ENCODE results near the gene CNTNAP2. TPM values are rescaled to one million over a fixed set of nuclear protein-coding genes. Genes with fewer than 3 reads are reported as not detected.

The CNTNAP2 gene
- total RNA-seq, 1 donor = 7.6 TPM

DNA sequence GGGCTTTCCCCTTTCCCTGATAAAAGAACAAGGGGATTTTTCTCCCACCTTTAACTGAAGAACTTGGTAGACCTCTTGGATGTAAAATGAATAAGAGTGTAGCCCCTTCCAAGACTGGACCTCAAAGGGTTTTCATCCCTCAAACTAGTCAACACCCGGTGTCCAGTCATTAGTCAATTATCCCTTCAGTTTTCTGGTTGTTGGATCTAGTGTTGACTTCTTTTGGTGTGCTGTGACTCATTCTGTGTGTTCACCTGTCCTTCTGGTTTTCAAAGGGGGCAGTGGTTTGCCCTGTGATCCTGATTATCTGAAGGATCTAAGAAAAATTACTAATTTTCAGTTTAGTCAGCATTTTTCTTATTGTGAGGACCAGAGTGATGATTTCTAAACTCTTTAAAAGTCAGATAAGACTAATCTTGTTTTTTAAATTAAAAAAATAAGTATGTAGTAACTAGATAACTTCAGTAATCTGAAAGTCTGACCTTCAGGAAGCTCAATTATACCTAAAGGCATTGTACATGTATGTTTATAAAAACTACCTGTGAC is 583.5 kb downstream of the CNTNAP2 start:
- Histone ChIP-seq H3K4me3 (ENCODE audit: insufficient read depth, low read length) (no peak overlapping the region), H3K79me2 (ENCODE audit: insufficient read depth, low read length) (no peaks in the 10 kb centered on the region), H3K36me3 (ENCODE audit: insufficient read depth, low read length) (no peaks in the 10 kb centered on the region), H3K27ac (ENCODE audit: low read depth, low read length) (no peak overlapping the region), H2AFZ (ENCODE audit: low read length) (no peak overlapping the region), H3K4me1 (ENCODE audit: insufficient read depth, low read length) (no peaks in the 10 kb centered on the region), H3K9me3 (ENCODE audit: low read depth, low read length) (peaks cover 5% of the 10 kb centered on the region), H3K4me2 (ENCODE audit: insufficient read depth, low read length) (no peak overlapping the region), H4K20me1 (ENCODE audit: insufficient read depth, low read length) (no peaks in the 10 kb centered on the region), H3K27me3 (ENCODE audit: insufficient read depth, low read length) (no peaks in the 10 kb centered on the region)
- TF ChIP-seq, protein P1, sequence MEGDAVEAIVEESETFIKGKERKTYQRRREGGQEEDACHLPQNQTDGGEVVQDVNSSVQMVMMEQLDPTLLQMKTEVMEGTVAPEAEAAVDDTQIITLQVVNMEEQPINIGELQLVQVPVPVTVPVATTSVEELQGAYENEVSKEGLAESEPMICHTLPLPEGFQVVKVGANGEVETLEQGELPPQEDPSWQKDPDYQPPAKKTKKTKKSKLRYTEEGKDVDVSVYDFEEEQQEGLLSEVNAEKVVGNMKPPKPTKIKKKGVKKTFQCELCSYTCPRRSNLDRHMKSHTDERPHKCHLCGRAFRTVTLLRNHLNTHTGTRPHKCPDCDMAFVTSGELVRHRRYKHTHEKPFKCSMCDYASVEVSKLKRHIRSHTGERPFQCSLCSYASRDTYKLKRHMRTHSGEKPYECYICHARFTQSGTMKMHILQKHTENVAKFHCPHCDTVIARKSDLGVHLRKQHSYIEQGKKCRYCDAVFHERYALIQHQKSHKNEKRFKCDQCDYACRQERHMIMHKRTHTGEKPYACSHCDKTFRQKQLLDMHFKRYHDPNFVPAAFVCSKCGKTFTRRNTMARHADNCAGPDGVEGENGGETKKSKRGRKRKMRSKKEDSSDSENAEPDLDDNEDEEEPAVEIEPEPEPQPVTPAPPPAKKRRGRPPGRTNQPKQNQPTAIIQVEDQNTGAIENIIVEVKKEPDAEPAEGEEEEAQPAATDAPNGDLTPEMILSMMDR (IDR thresholded peaks at IDR 0.05; ENCODE audit: extremely low read depth, low read depth, low read length) = no peak
- no peak for DNase-seq (ENCODE audit: insufficient read length, low spot score, missing footprints)

DNA sequence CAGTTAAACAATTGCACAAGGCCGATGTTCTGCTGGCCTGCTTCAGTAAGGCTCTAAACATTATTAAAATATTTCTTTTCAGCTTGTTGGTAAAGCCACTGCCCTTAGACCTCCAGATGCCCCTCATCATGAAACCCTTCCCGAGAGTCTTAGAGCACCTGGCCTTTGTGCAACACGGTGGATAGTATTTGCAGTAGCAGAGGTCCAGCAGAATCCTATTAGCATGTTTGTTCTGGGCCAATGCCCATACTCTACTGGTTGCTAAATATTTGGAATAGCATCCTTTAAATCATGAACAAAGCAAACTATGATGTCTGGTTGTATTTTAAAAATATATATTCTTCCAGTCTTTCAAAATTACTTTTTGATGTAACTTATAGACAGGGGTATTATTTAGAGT is 584.6 kb downstream of the CNTNAP2 start:
- H3K4me3 ChIP-seq (ENCODE audit: insufficient read depth, low read length) = no peak overlapping the region
- H3K4me2 ChIP-seq (ENCODE audit: insufficient read depth, low read length) = no peak overlapping the region
- no peak for DNase-seq (ENCODE audit: insufficient read length, low spot score, missing footprints)

DNA sequence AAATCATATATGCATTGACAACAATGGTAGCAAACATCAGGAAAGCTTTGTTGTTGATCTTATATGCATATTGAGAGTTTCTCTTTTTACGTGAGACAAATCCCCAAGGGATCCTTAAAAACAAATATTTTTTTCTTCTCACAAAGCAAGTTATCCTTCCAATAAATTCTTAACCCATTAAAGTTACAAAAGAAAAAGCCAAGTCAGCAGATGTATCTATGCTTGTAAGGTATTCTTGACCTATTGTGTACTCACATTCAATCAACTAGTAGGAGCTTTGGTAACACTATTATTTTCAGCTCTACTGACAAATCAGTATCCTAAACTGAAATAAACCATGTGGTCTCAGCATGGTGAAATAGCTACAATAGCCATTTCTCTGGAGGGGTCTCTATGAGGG is 586.3 kb downstream of the CNTNAP2 start:
- H3K9me3 ChIP-seq (ENCODE audit: low read depth, low read length) = peaks cover 5% of the 10 kb centered on the region
- H2AFZ ChIP-seq (ENCODE audit: low read length) = no peak overlapping the region
- no peaks in the 10 kb centered on the region for H3K79me2 ChIP-seq (ENCODE audit: insufficient read depth, low read length)
- TF ChIP-seq, protein P1 (IDR thresholded peaks at IDR 0.05; ENCODE audit: extremely low read depth, low read depth, low read length) = no peak
- no peaks in the 10 kb centered on the region for H4K20me1 ChIP-seq (ENCODE audit: insufficient read depth, low read length)
- no peaks in the 10 kb centered on the region for H3K36me3 ChIP-seq (ENCODE audit: insufficient read depth, low read length)
- H3K4me1 ChIP-seq (ENCODE audit: insufficient read depth, low read length) = no peaks in the 10 kb centered on the region
- H3K27me3 ChIP-seq (ENCODE audit: insufficient read depth, low read length) = no peaks in the 10 kb centered on the region
- no peak overlapping the region for H3K4me3 ChIP-seq (ENCODE audit: insufficient read depth, low read length)
- H3K27ac ChIP-seq (ENCODE audit: low read depth, low read length) = no peak overlapping the region
- DNase-seq (ENCODE audit: insufficient read length, low spot score, missing footprints) = no peak
- no peak overlapping the region for H3K4me2 ChIP-seq (ENCODE audit: insufficient read depth, low read length)

More for the DNA sequence above, 584.6 kb downstream of the CNTNAP2 start:
- no peak overlapping the region for H2AFZ ChIP-seq (ENCODE audit: low read length)
- peaks cover 5% of the 10 kb centered on the region for H3K9me3 ChIP-seq (ENCODE audit: low read depth, low read length)
- TF ChIP-seq, protein P1 (IDR thresholded peaks at IDR 0.05; ENCODE audit: extremely low read depth, low read depth, low read length) = no peak
- no peak overlapping the region for H3K27ac ChIP-seq (ENCODE audit: low read depth, low read length)
- no peaks in the 10 kb centered on the region for H3K79me2 ChIP-seq (ENCODE audit: insufficient read depth, low read length)
- no peaks in the 10 kb centered on the region for H3K36me3 ChIP-seq (ENCODE audit: insufficient read depth, low read length)
- H3K4me1 ChIP-seq (ENCODE audit: insufficient read depth, low read length) = no peaks in the 10 kb centered on the region
- H4K20me1 ChIP-seq (ENCODE audit: insufficient read depth, low read length) = no peaks in the 10 kb centered on the region
- H3K27me3 ChIP-seq (ENCODE audit: insufficient read depth, low read length) = no peaks in the 10 kb centered on the region

DNA sequence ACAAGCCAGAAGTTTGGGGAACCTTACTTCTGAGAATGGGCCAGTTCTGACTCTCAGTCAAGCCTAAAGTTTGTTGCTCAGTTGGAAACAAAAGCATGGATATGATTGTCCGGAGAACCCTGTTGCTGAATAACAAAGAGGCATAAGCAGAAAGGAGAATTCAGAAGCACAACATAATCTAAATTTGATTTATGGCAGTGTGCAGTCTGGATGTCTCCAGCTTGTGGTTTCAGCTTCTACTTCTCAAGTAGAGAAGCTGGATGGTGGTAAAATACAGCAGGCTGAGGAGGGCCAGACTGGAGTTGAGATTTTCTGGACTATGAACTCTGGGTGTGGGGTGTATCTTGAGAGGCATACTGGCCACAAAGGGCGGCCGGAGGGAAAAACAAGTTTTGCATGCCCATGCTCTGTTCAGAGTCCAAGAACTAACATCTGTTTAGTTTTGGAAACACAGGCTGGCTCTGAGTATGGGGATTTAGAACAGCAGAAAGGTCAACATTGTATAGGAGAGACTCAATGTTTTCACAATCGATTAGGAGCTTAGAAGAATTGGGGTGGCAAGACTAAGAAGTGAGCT is 592.9 kb downstream of the CNTNAP2 start:
- Histone ChIP-seq H3K4me1 (ENCODE audit: insufficient read depth, low read length) (no peaks in the 10 kb centered on the region), H3K4me2 (ENCODE audit: insufficient read depth, low read length) (no peak overlapping the region), H3K27ac (ENCODE audit: low read depth, low read length) (no peak overlapping the region), H3K36me3 (ENCODE audit: insufficient read depth, low read length) (no peaks in the 10 kb centered on the region), H2AFZ (ENCODE audit: low read length) (no peak overlapping the region), H3K27me3 (ENCODE audit: insufficient read depth, low read length) (no peaks in the 10 kb centered on the region), H3K79me2 (ENCODE audit: insufficient read depth, low read length) (no peaks in the 10 kb centered on the region), H4K20me1 (ENCODE audit: insufficient read depth, low read length) (no peaks in the 10 kb centered on the region), H3K9me3 (ENCODE audit: low read depth, low read length) (peaks cover 4% of the 10 kb centered on the region), H3K4me3 (ENCODE audit: insufficient read depth, low read length) (no peak overlapping the region)
- TF ChIP-seq, protein P1 (IDR thresholded peaks at IDR 0.05; ENCODE audit: extremely low read depth, low read depth, low read length) = no peak
- DNase-seq (ENCODE audit: insufficient read length, low spot score, missing footprints) = no peak
